ENCODE data around the gene BFSP2. TPM values are rescaled to one million over a fixed set of nuclear protein-coding genes. Genes with fewer than 3 reads are reported as not detected.

Gene BFSP2
- total RNA-seq, 1 donor from 2014 or later: not detected

GRCh38 chr3:133466531-133467386, 66.9 kb downstream of the BFSP2 start:
- Mint-ChIP-seq H3K27me3 (ENCODE audit: unreplicated experiment) (peaks cover 3% of the 10 kb centered on the region), H3K9me3 (ENCODE audit: unreplicated experiment) (no peaks in the 10 kb centered on the region), H3K4me1 (ENCODE audit: unreplicated experiment) (peaks cover 3% of the 10 kb centered on the region), H3K27ac (ENCODE audit: unreplicated experiment) (no peak overlapping the region), H3K4me3 (ENCODE audit: unreplicated experiment) (no peak overlapping the region), H3K36me3 (ENCODE audit: low read depth, unreplicated experiment) (no peaks in the 10 kb centered on the region)
- no peak for DNase-seq (ENCODE audit: low spot score)
- TF ChIP-seq CTCF (IDR thresholded peaks at IDR 0.05; ENCODE audit: unreplicated experiment): no peak

- no peak for TF ChIP-seq CTCF (IDR thresholded peaks at IDR 0.05; ENCODE audit: unreplicated experiment)
- H3K27ac Mint-ChIP-seq (ENCODE audit: unreplicated experiment): no peak overlapping the region
- H3K9me3 Mint-ChIP-seq (ENCODE audit: unreplicated experiment): no peaks in the 10 kb centered on the region
- peaks cover 6% of the 10 kb centered on the region for H3K27me3 Mint-ChIP-seq (ENCODE audit: unreplicated experiment)
- DNase-seq (ENCODE audit: low spot score): no peak
- no peak overlapping the region for H3K4me3 Mint-ChIP-seq (ENCODE audit: unreplicated experiment)
- no peaks in the 10 kb centered on the region for H3K36me3 Mint-ChIP-seq (ENCODE audit: low read depth, unreplicated experiment)
- H3K4me1 Mint-ChIP-seq (ENCODE audit: unreplicated experiment): peaks cover 1% of the 10 kb centered on the region
Measured at GRCh38 chr3:133467780-133468179, 67.9 kb downstream of the BFSP2 start.

GRCh38 chr3:133468251-133468721, 68.4 kb downstream of the BFSP2 start:
- Mint-ChIP-seq H3K9me3 (ENCODE audit: unreplicated experiment) (no peaks in the 10 kb centered on the region), H3K27ac (ENCODE audit: unreplicated experiment) (no peak overlapping the region), H3K4me1 (ENCODE audit: unreplicated experiment) (no peaks in the 10 kb centered on the region), H3K4me3 (ENCODE audit: unreplicated experiment) (no peak overlapping the region), H3K27me3 (ENCODE audit: unreplicated experiment) (peaks cover 5% of the 10 kb centered on the region), H3K36me3 (ENCODE audit: low read depth, unreplicated experiment) (no peaks in the 10 kb centered on the region)
- no peak for DNase-seq (ENCODE audit: low spot score)
- TF ChIP-seq CTCF (IDR thresholded peaks at IDR 0.05; ENCODE audit: unreplicated experiment): no peak

GRCh38 chr3:133469140-133469731, 69.4 kb downstream of the BFSP2 start:
- Mint-ChIP-seq H3K4me3 (ENCODE audit: unreplicated experiment) (no peak overlapping the region), H3K36me3 (ENCODE audit: low read depth, unreplicated experiment) (no peaks in the 10 kb centered on the region), H3K27me3 (ENCODE audit: unreplicated experiment) (peaks cover 5% of the 10 kb centered on the region), H3K4me1 (ENCODE audit: unreplicated experiment) (peaks cover 2% of the 10 kb centered on the region), H3K27ac (ENCODE audit: unreplicated experiment) (no peak overlapping the region), H3K9me3 (ENCODE audit: unreplicated experiment) (no peaks in the 10 kb centered on the region)
- no peak for TF ChIP-seq CTCF (IDR thresholded peaks at IDR 0.05; ENCODE audit: unreplicated experiment)
- no peak for DNase-seq (ENCODE audit: low spot score)

- Mint-ChIP-seq H3K27me3 (ENCODE audit: unreplicated experiment) (peaks cover 5% of the 10 kb centered on the region), H3K36me3 (ENCODE audit: low read depth, unreplicated experiment) (no peaks in the 10 kb centered on the region), H3K4me3 (ENCODE audit: unreplicated experiment) (no peak overlapping the region), H3K9me3 (ENCODE audit: unreplicated experiment) (no peaks in the 10 kb centered on the region), H3K4me1 (ENCODE audit: unreplicated experiment) (peaks cover 13% of the 10 kb centered on the region), H3K27ac (ENCODE audit: unreplicated experiment) (no peak overlapping the region)
- DNase-seq (ENCODE audit: low spot score): no peak
- TF ChIP-seq CTCF (IDR thresholded peaks at IDR 0.05; ENCODE audit: unreplicated experiment): no peak
Measured at GRCh38 chr3:133472242-133472641, 72.4 kb downstream of the BFSP2 start.
